Neuronal stem cell (in vitro differentiated cells): Measurements from ENCODE around the gene PSMB8. TPM values are rescaled to one million over a fixed set of nuclear protein-coding genes. Genes with fewer than 3 reads are reported as not detected.

Experiments
- DNase-seq: peaks from one replicate; pipeline ENCODE4 v3.0.0-alpha.2; 2013; ENCODE audit warnings: low spot score
- H2AFZ ChIP-seq: one replicate; pipeline ENCODE4 v1.6.1; 2013; ENCODE audit warnings: mild to moderate bottlenecking, low read length, inconsistent platforms
- H2AK5ac ChIP-seq: 2 replicates; pipeline ENCODE4 v1.6.1; 2013; ENCODE audit warnings: low read depth, mild to moderate bottlenecking, inconsistent platforms, low read length, moderate library complexity, mixed read lengths
- H2BK120ac ChIP-seq: 2 replicates; pipeline ENCODE4 v1.6.1; 2013; ENCODE audit warnings: low read depth, mild to moderate bottlenecking, inconsistent platforms, low read length, moderate library complexity, mixed read lengths
- H2BK12ac ChIP-seq: one replicate; pipeline ENCODE4 v1.6.1; 2013; ENCODE audit warnings: low read length, inconsistent platforms
- H2BK15ac ChIP-seq: 2 replicates; pipeline ENCODE4 v1.6.1; 2013; ENCODE audit warnings: mild to moderate bottlenecking, low read length, inconsistent platforms, mixed read lengths
- H2BK5ac ChIP-seq: one replicate; pipeline ENCODE4 v1.6.1; 2013; ENCODE audit warnings: inconsistent platforms, mild to moderate bottlenecking, low read length, moderate library complexity
- H3K14ac ChIP-seq: one replicate; pipeline ENCODE4 v1.6.1; 2013; ENCODE audit warnings: low read length, inconsistent platforms
- H3K18ac ChIP-seq: 2 replicates; pipeline ENCODE4 v1.6.1; 2013; ENCODE audit warnings: low read length, inconsistent platforms
- H3K23ac ChIP-seq: 2 replicates; pipeline ENCODE4 v1.6.1; 2013; ENCODE audit warnings: low read depth, mild to moderate bottlenecking, mixed read lengths, low read length, inconsistent platforms; ENCODE audit not compliant: poor library complexity
- H3K27ac ChIP-seq: replicated peaks from 3 replicates; pipeline ENCODE4 v1.5.1; 2013; ENCODE audit warnings: low read length, inconsistent platforms
- H3K27me3 ChIP-seq, 3 experiments: 2 replicates each; pipeline ENCODE4 v1.6.1; 2013; ENCODE audit warnings: low read length in 3 of 3, mild to moderate bottlenecking in 2 of 3, inconsistent platforms in 1 of 3, low read depth in 1 of 3, mixed read lengths in 1 of 3, moderate library complexity in 1 of 3; ENCODE audit not compliant: control insufficient read depth in 3 of 3, insufficient read depth in 3 of 3
- H3K36me3 ChIP-seq, 2 donors: replicated peaks in 1 of 2; 2 replicates each; pipeline ENCODE4 v1.6.1; 2013; ENCODE audit warnings: low read length in 2 of 2; ENCODE audit not compliant: control insufficient read depth in 2 of 2, insufficient read depth in 2 of 2
- H3K4ac ChIP-seq: 2 replicates; pipeline ENCODE4 v1.6.1; 2013; ENCODE audit warnings: inconsistent platforms, mild to moderate bottlenecking, low read length, moderate library complexity
- H3K4me1 ChIP-seq, 2 donors: 1 replicate in 1 of 2; 2 replicates in 1 of 2; pipeline ENCODE4 v1.6.1; 2013; ENCODE audit warnings: low read length in 2 of 2, low read depth in 1 of 2; ENCODE audit not compliant: control insufficient read depth in 2 of 2, insufficient read depth in 1 of 2
- H3K4me2 ChIP-seq: one replicate; pipeline ENCODE4 v1.6.1; 2013; ENCODE audit warnings: mild to moderate bottlenecking, low read length, inconsistent platforms; ENCODE audit not compliant: insufficient read depth, poor library complexity, severe bottlenecking
- H3K4me3 ChIP-seq, 2 donors: 2 replicates each; pipeline ENCODE4 v1.5.1; 2013; ENCODE audit warnings: low read length in 2 of 2, mild to moderate bottlenecking in 2 of 2, inconsistent platforms in 1 of 2, moderate library complexity in 1 of 2
- H3K79me1 ChIP-seq: one replicate; pipeline ENCODE4 v1.6.1; 2013; ENCODE audit warnings: low read depth, mild to moderate bottlenecking, inconsistent platforms, low read length, moderate library complexity
- H3K9ac ChIP-seq: one replicate; pipeline ENCODE4 v1.6.1; 2013; ENCODE audit warnings: mild to moderate bottlenecking, low read depth, low read length, inconsistent platforms; ENCODE audit not compliant: poor library complexity
- H3K9me3 ChIP-seq, 2 donors: replicated peaks in 1 of 2; 2 replicates each; pipeline versions ENCODE3 to v1.6.1; 2013; ENCODE audit warnings: low read length in 2 of 2, mild to moderate bottlenecking in 2 of 2, inconsistent platforms in 1 of 2, low read depth in 1 of 2, mixed read lengths in 1 of 2, moderate library complexity in 1 of 2; ENCODE audit not compliant: control insufficient read depth in 2 of 2, insufficient read depth in 1 of 2
- H4K8ac ChIP-seq: one replicate; pipeline ENCODE4 v1.6.1; 2013; ENCODE audit warnings: low read depth, mild to moderate bottlenecking, inconsistent platforms, low read length, moderate library complexity
- H4K91ac ChIP-seq: one replicate; pipeline ENCODE4 v1.6.1; 2013; ENCODE audit warnings: low read length, low read depth, mild to moderate bottlenecking, inconsistent platforms; ENCODE audit not compliant: poor library complexity
- WGBS, 2 donors: extraction: QIAGEN DNeasy Blood & Tissue Kit; methylation state at CpG; one replicate each; pipeline ENCODE4 v1.1.7; 2013; ENCODE audit warnings: missing lambda C conversion rate in 2 of 2, mixed read lengths in 1 of 2; ENCODE audit not compliant: insufficient read length in 2 of 2, insufficient replicate concordance in 1 of 2; ENCODE audit errors: extremely low coverage in 2 of 2; 5-methylcytosine and 5-hydroxymethylcytosine counted together
- polyA plus RNA-seq, 2 experiments: library from polyadenylated mRNA; stranded (reverse); fragments of 200-250 nt; gene quantifications; one replicate each; pipeline ENCODE4 v1.2.3, GENCODE V29; 2013

The PSMB8 gene
- polyA plus RNA-seq (2013, experiment 1 of 2): 2.1 TPM
- 2.5 TPM for polyA plus RNA-seq (2013, experiment 2 of 2)

DNA sequence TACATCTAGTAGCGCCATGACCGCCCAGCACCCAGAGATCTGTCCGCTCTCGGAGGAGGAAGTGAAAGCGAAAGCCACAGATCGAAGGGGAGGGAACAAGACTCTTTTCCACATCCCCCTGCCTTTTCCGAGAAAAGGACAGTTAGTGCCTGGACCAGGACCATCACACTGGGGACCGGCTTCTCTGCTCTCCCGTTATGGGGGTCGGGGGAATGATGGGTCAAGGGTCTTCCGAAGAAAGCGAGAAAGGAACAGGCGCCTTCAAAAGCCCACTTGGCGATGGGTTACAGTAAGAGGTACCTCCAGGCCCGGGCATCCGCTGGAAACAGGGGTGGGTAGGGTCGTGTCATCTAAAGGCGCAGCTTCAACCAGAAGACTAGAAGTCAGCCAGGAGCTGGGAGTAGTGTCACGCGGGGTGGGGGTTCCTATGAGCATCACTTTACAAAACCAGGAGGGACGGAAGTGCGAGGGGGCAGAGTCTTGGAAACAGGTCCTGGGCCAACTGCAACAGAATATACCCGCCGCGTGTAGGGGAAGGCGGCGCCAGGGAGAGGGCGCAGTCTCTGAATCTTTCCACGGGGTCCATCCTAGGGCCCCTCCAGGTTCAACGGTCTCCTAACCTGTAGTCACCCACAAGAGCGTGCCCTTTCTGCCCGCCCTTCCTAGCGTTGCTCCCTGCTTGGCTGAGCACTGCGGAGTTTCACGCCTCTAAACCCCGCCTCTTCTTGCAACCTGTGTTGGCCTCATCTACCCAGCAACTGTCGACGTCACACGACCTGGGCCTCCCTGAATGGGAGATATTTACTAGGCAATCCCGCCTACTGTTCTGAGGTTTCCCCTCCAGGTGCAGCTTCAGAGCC lies at the start of gene PSMB8:
TSS of gene PSMB8 (minus strand) at position 69 of the 860 bp plus-strand sequence. CDS start at position 18, 51 bp downstream.
- H2AFZ ChIP-seq: peak within 1 kb of the TSS; percentile 92
- peaks cover 0 to 90% (median 28%) of the 10 kb centered on the region in 3 experiments for H3K27me3 ChIP-seq
- H2AK5ac ChIP-seq: no peak within 1 kb of the TSS
- no peak within 1 kb of the TSS for H3K27ac ChIP-seq
- no peaks in the 10 kb centered on the region for H3K36me3 ChIP-seq
- peaks cover 0 to 5% of the 10 kb centered on the region in 2 donors for H3K9me3 ChIP-seq
- H4K8ac ChIP-seq: no peak within 1 kb of the TSS
- no CpG with 5 or more reads among the region's 40 CpGs for WGBS, 2 donors
- H3K4me1 ChIP-seq: peaks cover 0 to 1% of the 10 kb centered on the region in 2 donors
- H3K9ac ChIP-seq: peak within 1 kb of the TSS; percentile 76
- H4K91ac ChIP-seq: no peak within 1 kb of the TSS
- peak within 1 kb of the TSS; percentile 49 to 76 for H3K4me3 ChIP-seq
- peak within 1 kb of the TSS; percentile 6 for H3K23ac ChIP-seq
- H2BK12ac ChIP-seq: no peak within 1 kb of the TSS
- peak within 1 kb of the TSS; percentile 60 for H2BK15ac ChIP-seq
- peak within 1 kb of the TSS; percentile 98 for H3K4me2 ChIP-seq
- H2BK5ac ChIP-seq: no peak within 1 kb of the TSS
- DNase-seq: peak; percentile 90
- H3K18ac ChIP-seq: peak within 1 kb of the TSS; percentile 89
- H3K79me1 ChIP-seq: no peaks in the 10 kb centered on the region
- no peak within 1 kb of the TSS for H3K4ac ChIP-seq
- peak within 1 kb of the TSS; percentile 82 for H3K14ac ChIP-seq
- peak within 1 kb of the TSS; percentile 6 for H2BK120ac ChIP-seq

GRCh38 chr6:32890831-32891230 lies 47.0 kb upstream of the PSMB8 start:
- H3K9ac ChIP-seq: no peak overlapping the region
- no peak overlapping the region for H3K23ac ChIP-seq
- no peak overlapping the region for H2AK5ac ChIP-seq
- no peak overlapping the region for H2AFZ ChIP-seq
- H3K4me3 ChIP-seq: no peak overlapping the region
- no peak overlapping the region for H3K27ac ChIP-seq
- H4K91ac ChIP-seq: no peak overlapping the region
- H3K79me1 ChIP-seq: peaks cover 5% of the 10 kb centered on the region
- H2BK12ac ChIP-seq: no peak overlapping the region
- H2BK15ac ChIP-seq: no peak overlapping the region
- peaks cover 0 to 28% (median 0%) of the 10 kb centered on the region in 3 experiments for H3K27me3 ChIP-seq
- no peak overlapping the region for H2BK120ac ChIP-seq
- H3K4me2 ChIP-seq: no peak overlapping the region
- DNase-seq: no peak
- peaks cover 3 to 9% of the 10 kb centered on the region in 2 donors for H3K4me1 ChIP-seq
- H3K18ac ChIP-seq: no peak overlapping the region
- H2BK5ac ChIP-seq: no peak overlapping the region
- H3K36me3 ChIP-seq: peaks cover 0 to 2% of the 10 kb centered on the region in 2 donors
- no peak overlapping the region for H3K14ac ChIP-seq
- no CpG with 5 or more reads among the region's 1 CpG for WGBS, 2 donors
- no peak overlapping the region for H3K4ac ChIP-seq
- H4K8ac ChIP-seq: no peak overlapping the region
- no peaks in the 10 kb centered on the region for H3K9me3 ChIP-seq

DNA sequence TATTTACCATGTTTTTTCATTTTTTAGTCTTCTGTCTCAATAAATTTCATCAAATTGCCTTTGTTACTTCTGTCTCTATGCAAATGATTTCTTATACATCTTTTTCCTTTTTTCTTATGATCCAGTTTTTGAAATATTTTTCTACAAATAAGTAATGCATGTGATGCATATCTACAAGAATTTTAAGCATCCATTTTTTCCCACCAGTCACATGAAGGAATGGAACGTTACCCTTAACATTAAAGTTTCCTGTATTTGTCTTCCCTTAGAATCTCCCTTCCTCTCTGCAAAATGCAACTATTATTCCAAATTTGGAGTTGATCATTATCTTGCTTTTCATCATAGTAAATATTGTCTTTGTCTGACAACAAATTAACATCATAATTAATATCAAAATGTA lies 45.7 kb upstream of the PSMB8 start:
- no peak for DNase-seq
- peaks cover 3% of the 10 kb centered on the region for H3K79me1 ChIP-seq
- WGBS, 2 donors: no CpG with 5 or more reads among the region's 1 CpG
- H3K14ac ChIP-seq: no peak overlapping the region
- no peak overlapping the region for H4K91ac ChIP-seq
- H2AK5ac ChIP-seq: no peak overlapping the region
- H3K23ac ChIP-seq: no peak overlapping the region
- no peak overlapping the region for H4K8ac ChIP-seq
- H3K9ac ChIP-seq: no peak overlapping the region
- no peaks in the 10 kb centered on the region for H3K9me3 ChIP-seq
- no peak overlapping the region for H2BK120ac ChIP-seq
- no peak overlapping the region for H3K4me2 ChIP-seq
- H2AFZ ChIP-seq: no peak overlapping the region
- peaks cover 0 to 30% (median 0%) of the 10 kb centered on the region in 3 experiments for H3K27me3 ChIP-seq
- no peak overlapping the region for H3K4me3 ChIP-seq
- no peak overlapping the region for H3K4ac ChIP-seq
- H3K36me3 ChIP-seq: no peaks in the 10 kb centered on the region
- H2BK15ac ChIP-seq: no peak overlapping the region
- H2BK5ac ChIP-seq: no peak overlapping the region
- peaks cover 0 to 6% of the 10 kb centered on the region in 2 donors for H3K4me1 ChIP-seq
- H3K27ac ChIP-seq: no peak overlapping the region
- no peak overlapping the region for H3K18ac ChIP-seq
- H2BK12ac ChIP-seq: no peak overlapping the region

GRCh38 chr6:32888576-32888975 lies 44.7 kb upstream of the PSMB8 start:
- WGBS, 2 donors: no CpG with 5 or more reads among the region's 2 CpGs
- H3K79me1 ChIP-seq: no peaks in the 10 kb centered on the region
- no peak overlapping the region for H3K9ac ChIP-seq
- no peaks in the 10 kb centered on the region for H3K9me3 ChIP-seq
- H4K8ac ChIP-seq: no peak overlapping the region
- no peak overlapping the region for H3K18ac ChIP-seq
- no peak overlapping the region for H2AK5ac ChIP-seq
- no peak overlapping the region for H3K27ac ChIP-seq
- H3K4me3 ChIP-seq: no peak overlapping the region
- no peak for DNase-seq
- H3K4me1 ChIP-seq: peaks cover 0 to 3% of the 10 kb centered on the region in 2 donors
- no peak overlapping the region for H2BK12ac ChIP-seq
- H2BK5ac ChIP-seq: no peak overlapping the region
- H3K14ac ChIP-seq: no peak overlapping the region
- H3K27me3 ChIP-seq: peaks cover 0 to 39% (median 0%) of the 10 kb centered on the region in 3 experiments
- no peak overlapping the region for H3K23ac ChIP-seq
- H2BK120ac ChIP-seq: no peak overlapping the region
- H3K36me3 ChIP-seq: no peaks in the 10 kb centered on the region
- H2BK15ac ChIP-seq: no peak overlapping the region
- H3K4me2 ChIP-seq: no peak overlapping the region
- H3K4ac ChIP-seq: no peak overlapping the region
- no peak overlapping the region for H2AFZ ChIP-seq
- no peak overlapping the region for H4K91ac ChIP-seq
